RWPE1 (cell line): Measurements from ENCODE around the gene CCL2.
"Not testable (repeated sequence)": the region's sequence is repeated elsewhere in the genome, so short reads cannot be mapped to it uniquely, and the experiment has no call there.

Source experiments
- CTCF ChIA-PET: fragments of 350-600 bp; sonication (Branson Sonifier 250); formaldehyde crosslinking; extraction: SDS; loops from one replicate; lab custom pipeline; 2021; lab: Yijun Ruan, JAX
- POLR2A ChIA-PET: fragments of 400-600 bp; formaldehyde crosslinking; extraction: SDS; loops from one replicate; lab custom pipeline; 2020; ENCODE audit warnings: antibody characterized with exemption; ENCODE audit not compliant: low non-redundant PET; lab: Yijun Ruan, JAX
- DNase-seq: peaks from one replicate; pipeline ENCODE4 v3.0.0; 2012; ENCODE audit warnings: low spot score
- H3K27ac ChIP-seq: fragments of 450-650 bp; 2 replicates; pipeline ENCODE4 v1.5.1; 2017
- TF ChIP-seq, protein P1 (sequence below): fragments of 450-650 bp; conservative IDR thresholded peaks from 2 replicates; pipeline ENCODE4 v1.5.1; 2017; ENCODE audit warnings: low read depth, mild to moderate bottlenecking

Gene CCL2

DNA sequence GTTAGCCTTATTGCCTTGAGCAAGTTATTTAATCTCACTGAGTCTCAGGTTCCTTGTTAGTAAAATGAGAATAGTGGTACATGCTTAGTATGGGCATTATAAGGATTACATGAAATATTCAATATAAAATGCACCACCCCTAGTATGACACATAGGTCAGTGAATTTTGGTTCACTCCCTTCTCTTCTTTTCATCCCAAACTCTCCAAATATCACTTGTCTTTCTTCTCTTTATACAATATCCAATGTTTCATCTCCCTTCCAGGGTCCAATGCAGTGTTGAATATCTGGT, 28.4 kb upstream of the CCL2 start:
- ChIA-PET CTCF (no interaction called here), POLR2A (no interaction called here)
- H3K27ac ChIP-seq, result no peak overlapping the region
- no peak for DNase-seq
- TF ChIP-seq, protein P1, sequence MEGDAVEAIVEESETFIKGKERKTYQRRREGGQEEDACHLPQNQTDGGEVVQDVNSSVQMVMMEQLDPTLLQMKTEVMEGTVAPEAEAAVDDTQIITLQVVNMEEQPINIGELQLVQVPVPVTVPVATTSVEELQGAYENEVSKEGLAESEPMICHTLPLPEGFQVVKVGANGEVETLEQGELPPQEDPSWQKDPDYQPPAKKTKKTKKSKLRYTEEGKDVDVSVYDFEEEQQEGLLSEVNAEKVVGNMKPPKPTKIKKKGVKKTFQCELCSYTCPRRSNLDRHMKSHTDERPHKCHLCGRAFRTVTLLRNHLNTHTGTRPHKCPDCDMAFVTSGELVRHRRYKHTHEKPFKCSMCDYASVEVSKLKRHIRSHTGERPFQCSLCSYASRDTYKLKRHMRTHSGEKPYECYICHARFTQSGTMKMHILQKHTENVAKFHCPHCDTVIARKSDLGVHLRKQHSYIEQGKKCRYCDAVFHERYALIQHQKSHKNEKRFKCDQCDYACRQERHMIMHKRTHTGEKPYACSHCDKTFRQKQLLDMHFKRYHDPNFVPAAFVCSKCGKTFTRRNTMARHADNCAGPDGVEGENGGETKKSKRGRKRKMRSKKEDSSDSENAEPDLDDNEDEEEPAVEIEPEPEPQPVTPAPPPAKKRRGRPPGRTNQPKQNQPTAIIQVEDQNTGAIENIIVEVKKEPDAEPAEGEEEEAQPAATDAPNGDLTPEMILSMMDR, result no peak

DNA sequence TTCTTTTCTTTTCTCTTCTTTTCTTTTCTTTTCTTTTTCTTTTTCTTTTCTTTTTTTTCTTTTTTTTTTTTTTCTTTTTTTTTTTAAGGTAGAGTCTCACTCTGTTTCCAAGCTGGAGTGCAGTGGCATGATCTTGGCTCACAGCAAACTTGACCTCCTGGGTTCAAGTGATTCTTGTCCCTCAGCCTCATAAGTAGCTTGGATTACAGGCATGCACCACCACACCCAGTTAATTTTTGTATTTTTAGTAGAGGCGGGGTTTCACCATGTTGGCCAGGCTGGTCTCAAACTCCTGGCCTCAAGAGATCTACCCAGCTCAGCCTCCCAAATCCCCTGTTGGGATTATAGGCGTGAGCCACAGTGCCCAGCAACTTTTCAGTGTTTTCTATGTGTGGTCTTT, 27.8 kb upstream of the CCL2 start:
- H3K27ac ChIP-seq, CTCF ChIA-PET, POLR2A ChIA-PET: not testable (repeated sequence)

DNA sequence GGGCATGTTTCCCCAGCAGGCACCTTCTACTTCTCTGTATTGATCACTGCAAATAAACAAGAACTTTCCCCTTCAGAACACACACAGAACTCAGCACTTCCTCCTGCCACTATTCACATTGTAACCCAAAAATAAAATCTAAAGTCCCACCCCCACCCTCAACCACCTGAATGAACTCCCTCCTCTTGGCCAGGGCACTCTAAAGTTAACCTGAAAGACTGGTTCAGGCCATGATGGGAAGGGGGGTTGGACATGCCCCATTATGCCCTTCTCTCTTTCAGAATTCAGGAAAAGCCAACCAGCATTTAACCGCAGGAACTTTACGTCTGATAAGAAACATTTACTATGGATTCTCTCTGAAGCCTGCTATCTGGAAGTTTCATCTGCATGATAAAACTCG, 27.4 kb upstream of the CCL2 start:
- CTCF ChIA-PET, result no interaction called here
- H3K27ac ChIP-seq, result no peak overlapping the region
- POLR2A ChIA-PET, result no interaction called here
- no peak for DNase-seq
- TF ChIP-seq, protein P1, result no peak

More for the DNA sequence above, 27.8 kb upstream of the CCL2 start:
- not testable (repeated sequence) for DNase-seq

DNA sequence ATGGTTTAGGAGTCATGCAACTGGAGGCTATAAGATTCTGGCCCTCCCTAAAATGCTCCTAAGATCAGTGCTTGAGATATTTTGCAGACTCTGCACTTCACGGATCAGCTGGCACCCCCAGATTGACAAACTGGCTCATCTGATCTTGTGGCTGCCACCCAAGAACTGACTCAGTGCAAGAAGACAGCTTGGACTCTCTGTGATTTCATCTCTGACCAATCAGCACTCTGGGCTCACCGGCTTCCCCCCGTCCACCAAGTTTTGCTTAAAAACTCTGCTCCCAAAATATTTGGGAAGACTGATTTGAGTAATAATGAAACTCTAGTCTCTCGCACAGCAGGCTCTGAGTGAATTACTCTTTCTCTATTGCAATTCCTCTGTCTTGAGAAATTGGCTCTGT, 26.3 kb upstream of the CCL2 start:
- TF ChIP-seq, protein P1, result no peak
- no peak for DNase-seq
- ChIA-PET CTCF (no interaction called here), POLR2A (no interaction called here)
- H3K27ac ChIP-seq, result no peak overlapping the region

DNA sequence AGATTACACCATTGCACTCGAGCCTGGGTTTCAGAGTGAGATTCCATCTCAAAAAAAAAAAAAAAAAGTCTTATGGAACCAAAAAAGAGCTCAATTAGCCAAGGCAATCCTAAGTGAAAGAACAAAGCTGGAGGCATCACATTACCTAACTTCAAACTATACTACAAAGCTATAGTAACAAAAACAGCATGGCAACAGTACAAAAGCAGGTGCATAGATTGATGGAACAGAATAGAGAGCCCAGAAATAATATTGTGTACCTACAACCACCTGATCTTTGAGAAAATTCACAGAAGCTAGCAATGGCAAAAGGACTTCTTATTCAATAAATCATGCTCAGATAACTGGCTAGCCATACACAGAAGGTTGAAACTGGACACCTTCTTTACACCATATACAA, 24.7 kb upstream of the CCL2 start:
- POLR2A ChIA-PET, result no interaction called here
- no peak for DNase-seq
- CTCF ChIA-PET, result interaction anchor here (0.7 to 1.1 kb wide), 2 partner anchors 12 to 131 kb away, joined by 5 to 10 read pairs; no protein-coding TSS in a partner anchor
- TF ChIP-seq, protein P1, result no peak
- no peak overlapping the region for H3K27ac ChIP-seq

DNA sequence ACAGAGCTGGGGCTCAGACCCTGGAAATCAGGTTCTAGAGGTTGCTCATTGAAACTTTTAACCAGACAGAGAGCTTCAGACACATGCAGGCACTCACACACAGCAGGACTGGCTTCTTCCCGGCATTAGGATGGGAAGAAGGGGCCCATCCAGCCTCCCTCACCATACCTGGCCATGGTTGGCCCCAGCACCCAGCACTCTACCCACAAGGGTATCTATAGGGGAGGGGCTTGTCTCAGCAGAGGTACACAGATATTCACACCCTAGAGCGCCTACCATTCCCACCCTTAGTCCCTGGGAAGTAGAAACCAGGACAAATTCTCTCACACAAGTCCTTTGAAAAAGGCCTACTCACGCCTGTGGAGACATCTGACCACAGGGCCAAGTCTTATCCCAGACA, 20.5 kb upstream of the CCL2 start:
- ChIA-PET POLR2A (no interaction called here), CTCF (no interaction called here)
- no peak for DNase-seq
- no peak overlapping the region for H3K27ac ChIP-seq
- TF ChIP-seq, protein P1, result no peak

DNA sequence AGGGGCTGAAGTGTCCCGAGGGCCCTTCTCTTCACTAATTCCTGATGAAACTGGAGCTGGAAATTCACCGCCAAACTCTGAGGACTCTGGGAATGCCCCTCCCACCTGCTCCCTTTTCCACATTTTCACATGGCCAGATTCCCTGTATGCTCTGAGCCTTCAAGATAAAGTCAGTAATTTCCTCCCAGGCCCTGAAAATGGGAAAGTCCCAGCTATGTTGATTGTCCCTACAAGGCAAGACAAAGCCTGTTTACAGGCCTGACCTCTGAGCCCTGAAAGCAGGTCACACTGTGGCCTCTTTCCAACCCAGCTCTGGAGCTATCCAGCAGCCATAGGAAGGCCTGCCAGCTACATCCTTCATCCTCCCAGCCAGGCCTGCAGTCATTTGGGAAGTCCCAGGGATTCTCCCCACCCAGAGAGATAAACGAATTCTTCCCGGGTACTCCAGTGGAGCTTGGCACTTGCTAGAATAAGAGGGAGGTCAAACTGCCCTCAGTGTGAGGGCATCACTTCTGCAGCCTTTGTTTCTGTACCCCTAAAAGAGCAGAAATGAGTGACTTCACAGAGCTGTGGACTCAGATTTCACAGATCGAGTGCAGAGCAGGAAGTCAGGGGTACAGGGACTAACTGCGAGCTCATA, 19.6 kb upstream of the CCL2 start:
- no peak overlapping the region for H3K27ac ChIP-seq
- DNase-seq, result no peak
- TF ChIP-seq, protein P1, result no peak
- POLR2A ChIA-PET, result no interaction called here
- CTCF ChIA-PET, result interaction anchor here (0.8 kb wide), 1 partner anchor 126 kb away, joined by 3 read pairs; no protein-coding TSS in a partner anchor
